ENCODE data around the gene SLC6A13.

DNA sequence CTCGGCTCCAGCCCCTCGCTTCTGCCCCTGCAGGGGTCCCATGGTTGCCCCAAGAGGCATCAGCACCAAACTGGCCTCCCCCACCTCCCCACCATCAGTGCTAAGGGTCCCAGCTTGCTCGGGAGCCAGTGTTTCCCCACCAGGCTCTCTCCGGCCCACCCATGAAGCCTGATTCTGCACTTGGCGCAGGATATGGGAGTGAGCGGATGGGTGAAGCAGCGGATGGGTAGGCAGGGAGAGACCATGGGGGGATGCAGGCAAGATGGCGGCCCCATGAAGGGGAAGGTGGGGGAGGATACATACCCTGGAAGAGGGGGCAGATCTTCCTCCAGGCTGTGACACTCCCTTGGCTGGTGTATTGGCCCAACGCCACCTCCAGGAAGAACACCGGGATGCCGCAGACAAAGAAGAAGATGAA is 58.4 kb downstream of the SLC6A13 start:
- TF ChIP-seq, protein P1, sequence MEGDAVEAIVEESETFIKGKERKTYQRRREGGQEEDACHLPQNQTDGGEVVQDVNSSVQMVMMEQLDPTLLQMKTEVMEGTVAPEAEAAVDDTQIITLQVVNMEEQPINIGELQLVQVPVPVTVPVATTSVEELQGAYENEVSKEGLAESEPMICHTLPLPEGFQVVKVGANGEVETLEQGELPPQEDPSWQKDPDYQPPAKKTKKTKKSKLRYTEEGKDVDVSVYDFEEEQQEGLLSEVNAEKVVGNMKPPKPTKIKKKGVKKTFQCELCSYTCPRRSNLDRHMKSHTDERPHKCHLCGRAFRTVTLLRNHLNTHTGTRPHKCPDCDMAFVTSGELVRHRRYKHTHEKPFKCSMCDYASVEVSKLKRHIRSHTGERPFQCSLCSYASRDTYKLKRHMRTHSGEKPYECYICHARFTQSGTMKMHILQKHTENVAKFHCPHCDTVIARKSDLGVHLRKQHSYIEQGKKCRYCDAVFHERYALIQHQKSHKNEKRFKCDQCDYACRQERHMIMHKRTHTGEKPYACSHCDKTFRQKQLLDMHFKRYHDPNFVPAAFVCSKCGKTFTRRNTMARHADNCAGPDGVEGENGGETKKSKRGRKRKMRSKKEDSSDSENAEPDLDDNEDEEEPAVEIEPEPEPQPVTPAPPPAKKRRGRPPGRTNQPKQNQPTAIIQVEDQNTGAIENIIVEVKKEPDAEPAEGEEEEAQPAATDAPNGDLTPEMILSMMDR (IDR thresholded peaks at IDR 0.05; ENCODE audit: extremely low read depth in 1 of 2, insufficient read depth in 1 of 2, low read depth in 1 of 2, low read length in 2 of 2) = no peak
- TF ChIP-seq, protein P2, sequence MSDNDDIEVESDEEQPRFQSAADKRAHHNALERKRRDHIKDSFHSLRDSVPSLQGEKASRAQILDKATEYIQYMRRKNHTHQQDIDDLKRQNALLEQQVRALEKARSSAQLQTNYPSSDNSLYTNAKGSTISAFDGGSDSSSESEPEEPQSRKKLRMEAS (IDR thresholded peaks at IDR 0.05; ENCODE audit: insufficient read depth, insufficient read length) = no peak
- TF ChIP-seq POLR2A (IDR thresholded peaks at IDR 0.05; ENCODE audit: low read depth, low read length) (no peak), MYC (IDR thresholded peaks at IDR 0.05; ENCODE audit: low read depth, low read length) (no peak), JUN (IDR thresholded peaks at IDR 0.05; ENCODE audit: borderline replicate concordance, insufficient read depth, insufficient read length, low read depth) (no peak), POLR2AphosphoS5 (IDR thresholded peaks at IDR 0.05; ENCODE audit: insufficient read depth, low read depth, low read length) (no peak), GATA2 (IDR thresholded peaks at IDR 0.05; ENCODE audit: insufficient read depth, insufficient read length, low read depth, low read length) (no peak)

All from endothelial cell of umbilical vein (primary cell).